IMR-90 (cell line): Measurements from ENCODE around the gene ACTR2. TPM values are rescaled to one million over a fixed set of nuclear protein-coding genes. Genes with fewer than 3 reads are reported as not detected.

Source experiments
- ATAC-seq: fragments of 200-7000 bp; cut with Tn5 transposase; 2 replicates; pipeline ENCODE4 v1.9.1; 2020; ENCODE audit warnings: low read depth, mild to moderate bottlenecking, moderate library complexity
- BruUV-seq: library from RNA; stranded (reverse); fragments of 400-500 nt; replicated peaks from 2 replicates; lab custom pipeline; 2021; lab: Mats Ljungman, UMichigan
- CTCF ChIA-PET: fragments of 300-600 bp; formaldehyde crosslinking; extraction: SDS; loops from one replicate; lab custom pipeline; 2021; ENCODE audit warnings: antibody characterized with exemption; lab: Yijun Ruan, JAX
- POLR2A ChIA-PET: fragments of 300-600 bp; sonication (Branson Sonifier 250); formaldehyde crosslinking; loops from one replicate; lab custom pipeline; 2022; ENCODE audit warnings: antibody characterized with exemption; ENCODE audit not compliant: unreplicated experiment; lab: Charles Lee
- DNase-seq: peaks from one replicate; pipeline ENCODE4 v3.0.0; 2013
- H2AFZ ChIP-seq: replicated peaks from 2 replicates; pipeline ENCODE3; 2013; ENCODE audit warnings: low read length, mild to moderate bottlenecking; ENCODE audit not compliant: poor library complexity
- H2AK5ac ChIP-seq: 2 replicates; pipeline ENCODE4 v1.6.1; 2013; ENCODE audit warnings: low read depth, low read length, inconsistent platforms
- H2AK9ac ChIP-seq: replicated peaks from 2 replicates; pipeline ENCODE3; 2013; ENCODE audit warnings: mild to moderate bottlenecking, low read depth, low read length, moderate library complexity; ENCODE audit not compliant: poor library complexity
- H2BK120ac ChIP-seq: 2 replicates; pipeline ENCODE4 v1.6.1; 2013; ENCODE audit warnings: low read depth, low read length, inconsistent platforms
- H2BK15ac ChIP-seq: 3 replicates; pipeline ENCODE4 v1.6.1; 2013; ENCODE audit warnings: low read depth, low read length, inconsistent platforms
- H2BK20ac ChIP-seq: 2 replicates; pipeline ENCODE4 v1.6.1; 2013; ENCODE audit warnings: low read depth, mild to moderate bottlenecking, inconsistent platforms, low read length, moderate library complexity
- H2BK5ac ChIP-seq: 2 replicates; pipeline ENCODE4 v1.6.1; 2013; ENCODE audit warnings: mild to moderate bottlenecking, low read depth, low read length, inconsistent platforms; ENCODE audit not compliant: poor library complexity, severe bottlenecking
- H3K14ac ChIP-seq: replicated peaks from 2 replicates; pipeline ENCODE4 v1.6.1; 2013; ENCODE audit warnings: low read depth, low read length, inconsistent platforms
- H3K18ac ChIP-seq: 2 replicates; pipeline ENCODE4 v1.6.1; 2013; ENCODE audit warnings: low read depth, low read length, control low read depth
- H3K23ac ChIP-seq: 2 replicates; pipeline ENCODE4 v1.6.1; 2013; ENCODE audit warnings: low read depth, low read length, inconsistent platforms
- H3K27ac ChIP-seq: 2 replicates; pipeline ENCODE4 v1.5.1; 2013; ENCODE audit warnings: mild to moderate bottlenecking, control low read depth, low read length; ENCODE audit not compliant: insufficient read depth
- H3K27me3 ChIP-seq: 2 replicates; pipeline ENCODE4 v1.6.1; 2013; ENCODE audit warnings: low read length; ENCODE audit not compliant: control insufficient read depth, insufficient read depth
- H3K36me3 ChIP-seq: 2 replicates; pipeline ENCODE4 v1.6.1; 2013; ENCODE audit warnings: low read length, mixed read lengths; ENCODE audit not compliant: control insufficient read depth, insufficient read depth
- H3K4ac ChIP-seq: 2 replicates; pipeline ENCODE4 v1.6.1; 2013; ENCODE audit warnings: low read depth, low read length, inconsistent platforms
- H3K4me1 ChIP-seq: 2 replicates; pipeline ENCODE4 v1.6.1; 2013; ENCODE audit warnings: low read length, mixed read lengths; ENCODE audit not compliant: control insufficient read depth, insufficient read depth
- H3K4me2 ChIP-seq: 2 replicates; pipeline ENCODE4 v1.6.1; 2013; ENCODE audit warnings: low read depth, mild to moderate bottlenecking, control low read depth, low read length, moderate library complexity
- H3K4me3 ChIP-seq: 2 replicates; pipeline ENCODE4 v1.5.1; 2013; ENCODE audit warnings: low read depth, mild to moderate bottlenecking, control low read depth, low read length, moderate library complexity; ENCODE audit not compliant: insufficient read depth
- H3K56ac ChIP-seq: 2 replicates; pipeline ENCODE4 v1.6.1; 2013; ENCODE audit warnings: low read length, inconsistent platforms; ENCODE audit not compliant: insufficient read depth; ENCODE audit errors: extremely low read depth
- H3K79me1 ChIP-seq, 2 experiments: 2 replicates each; pipeline ENCODE4 v1.6.1; 2013; ENCODE audit warnings: low read length in 2 of 2, inconsistent platforms in 1 of 2, low read depth in 1 of 2
- H3K9ac ChIP-seq: 2 replicates; pipeline ENCODE4 v1.6.1; 2013; ENCODE audit warnings: low read depth, low read length, control low read depth
- H3K9me1 ChIP-seq: 2 replicates; pipeline ENCODE4 v1.6.1; 2013; ENCODE audit warnings: low read length, inconsistent platforms; ENCODE audit not compliant: insufficient read depth
- H3K9me3 ChIP-seq: 2 replicates; pipeline ENCODE4 v1.6.1; 2013; ENCODE audit warnings: low read length; ENCODE audit not compliant: control insufficient read depth, insufficient read depth
- H4K20me1 ChIP-seq: 2 replicates; pipeline ENCODE4 v1.6.1; 2013; ENCODE audit warnings: low read length, inconsistent platforms; ENCODE audit not compliant: insufficient read depth
- H4K5ac ChIP-seq: 2 replicates; pipeline ENCODE4 v1.6.1; 2013; ENCODE audit warnings: mild to moderate bottlenecking, low read depth, low read length, control low read depth
- H4K8ac ChIP-seq, 2 experiments: 2 replicates each; pipeline ENCODE4 v1.6.1; 2013; ENCODE audit warnings: low read depth in 2 of 2, low read length in 2 of 2, control low read depth in 1 of 2, inconsistent platforms in 1 of 2
- H4K91ac ChIP-seq: 2 replicates; pipeline ENCODE4 v1.6.1; 2013; ENCODE audit warnings: low read depth, low read length, inconsistent platforms; ENCODE audit not compliant: insufficient read depth
- CEBPB ChIP-seq: IDR thresholded peaks from 2 replicates; pipeline ENCODE4 v1.6.1; 2012; ENCODE audit warnings: low read depth, low read length, improper control_type of control experiment
- MAFK ChIP-seq: IDR thresholded peaks from 2 replicates; pipeline ENCODE4 v1.6.1; 2012; ENCODE audit warnings: low read depth, low read length, improper control_type of control experiment
- MXI1 ChIP-seq: IDR thresholded peaks from 2 replicates; pipeline ENCODE4 v1.6.1; 2012; ENCODE audit warnings: low read depth, mild to moderate bottlenecking, low read length, moderate library complexity, borderline replicate concordance
- NFE2L2 ChIP-seq: fragments of 150-350 bp; IDR thresholded peaks from 2 replicates; pipeline ENCODE4 v1.6.1; 2016; ENCODE audit warnings: low read depth, mild to moderate bottlenecking, low read length
- RAD21 ChIP-seq: IDR thresholded peaks from 2 replicates; pipeline ENCODE4 v1.6.1; 2012; ENCODE audit warnings: low read length, improper control_type of control experiment
- RFX5 ChIP-seq: IDR thresholded peaks from 2 replicates; pipeline ENCODE4 v1.8.0; 2012; ENCODE audit warnings: low read depth, mild to moderate bottlenecking, low read length, moderate library complexity
- WGBS, 2 experiments: methylation state at CpG; one replicate each; pipeline versions ENCODE4 v1.1.5 to v1.1.7; 2013; ENCODE audit warnings: missing lambda C conversion rate in 2 of 2; ENCODE audit not compliant: insufficient read length in 1 of 2; ENCODE audit errors: extremely low coverage in 2 of 2; 5-methylcytosine and 5-hydroxymethylcytosine counted together
- dilution Hi-C: fragments of 300-500 bp; cut with HindIII; formaldehyde crosslinking; loops from one replicate; pipeline ENCODE4 v1.14.3; 2018; ENCODE audit warnings: low sequenced_read_pairs; ENCODE audit not compliant: unreplicated experiment
- in situ Hi-C: fragments of 300-500 bp; cut with MboI; formaldehyde crosslinking; loops from 3 replicates; pipeline ENCODE4 v1.14.3; 2019; ENCODE audit warnings: low sequenced_read_pairs, inconsistent platforms, mixed read lengths
- intact Hi-C: fragments of 100-400 bp; cut with micrococcal nuclease; formaldehyde crosslinking; loops from 2 replicates; pipeline ENCODE4 v1.10.0; 2022
- polyA plus RNA-seq, 3 experiments: library from polyadenylated mRNA; depleted of rRNA; stranded (reverse); fragments of >200 nt; gene quantifications; 2 replicates each; pipeline ENCODE4 v1.2.3, GENCODE V29; 2012; ENCODE audit warnings: low replicate concordance in 1 of 3
- total RNA-seq: library from RNA; depleted of rRNA; stranded (reverse); fragments of >200 nt; gene quantifications from 2 replicates; pipeline ENCODE4 v1.2.3, GENCODE V29; 2012
- TF ChIP-seq, protein P1 (sequence below): conservative IDR thresholded peaks from 2 replicates; pipeline ENCODE4 v1.5.1; 2012; ENCODE audit warnings: mild to moderate bottlenecking, low read depth, low read length, improper control_type of control experiment
- TF ChIP-seq, protein P2 (sequence below): fragments of 150-350 bp; IDR thresholded peaks from 2 replicates; pipeline ENCODE4 v1.6.1; 2016; ENCODE audit warnings: low read depth, mild to moderate bottlenecking, low read length, moderate library complexity, borderline replicate concordance

The ACTR2 gene
- total and polyA plus RNA-seq, 2 of the 4 experiments (the other 2 are of a cell fraction), result 141 to 205 TPM

DNA sequence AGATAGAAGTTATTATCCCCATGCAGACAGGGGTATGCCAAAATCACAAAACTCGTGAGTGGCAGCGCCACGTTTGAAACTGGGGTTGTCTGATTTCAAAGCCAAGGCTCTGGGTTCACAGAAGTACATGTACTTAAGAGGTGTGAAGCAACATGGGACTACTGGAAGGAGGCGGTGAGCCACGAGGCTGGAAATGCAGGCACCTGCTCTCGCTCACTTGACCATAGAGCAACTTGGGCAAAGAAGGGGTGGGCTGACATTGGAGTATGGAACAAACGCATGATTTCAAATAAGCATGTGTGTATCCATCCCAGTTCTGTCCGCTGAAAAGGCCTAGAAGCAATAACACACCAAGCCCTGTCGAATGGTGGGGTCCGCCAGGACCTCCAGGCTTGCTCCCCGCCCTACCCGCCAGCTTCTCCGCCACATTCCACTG is 593 bp upstream of the ACTR2 start:
- peak overlapping the region; percentile 99 for H3K23ac ChIP-seq
- CTCF ChIA-PET, result no interaction called here
- H3K4me3 ChIP-seq, result peak overlapping the region; percentile 90
- H2BK20ac ChIP-seq, result no peak overlapping the region
- H4K8ac ChIP-seq, result peak overlapping the region; percentile 90 to 100
- in situ Hi-C loops (no loop called here), intact Hi-C loops (loop anchor here (5.0 kb wide), 1 partner anchor 95 kb away; the partner anchor contains the start of gene RAB1A), dilution Hi-C loops (no loop called here)
- H4K20me1 ChIP-seq, result peaks cover 14% of the 10 kb centered on the region; the same call in 1 of the 2 replicates
- H3K4me1 ChIP-seq, result peaks cover 5% of the 10 kb centered on the region
- peaks cover 12 to 35% of the 10 kb centered on the region in 2 experiments for H3K79me1 ChIP-seq
- no peaks in the 10 kb centered on the region for H3K9me3 ChIP-seq
- no peak for TF ChIP-seq NFE2L2
- TF ChIP-seq MAFK, result no peak
- TF ChIP-seq, protein P1, sequence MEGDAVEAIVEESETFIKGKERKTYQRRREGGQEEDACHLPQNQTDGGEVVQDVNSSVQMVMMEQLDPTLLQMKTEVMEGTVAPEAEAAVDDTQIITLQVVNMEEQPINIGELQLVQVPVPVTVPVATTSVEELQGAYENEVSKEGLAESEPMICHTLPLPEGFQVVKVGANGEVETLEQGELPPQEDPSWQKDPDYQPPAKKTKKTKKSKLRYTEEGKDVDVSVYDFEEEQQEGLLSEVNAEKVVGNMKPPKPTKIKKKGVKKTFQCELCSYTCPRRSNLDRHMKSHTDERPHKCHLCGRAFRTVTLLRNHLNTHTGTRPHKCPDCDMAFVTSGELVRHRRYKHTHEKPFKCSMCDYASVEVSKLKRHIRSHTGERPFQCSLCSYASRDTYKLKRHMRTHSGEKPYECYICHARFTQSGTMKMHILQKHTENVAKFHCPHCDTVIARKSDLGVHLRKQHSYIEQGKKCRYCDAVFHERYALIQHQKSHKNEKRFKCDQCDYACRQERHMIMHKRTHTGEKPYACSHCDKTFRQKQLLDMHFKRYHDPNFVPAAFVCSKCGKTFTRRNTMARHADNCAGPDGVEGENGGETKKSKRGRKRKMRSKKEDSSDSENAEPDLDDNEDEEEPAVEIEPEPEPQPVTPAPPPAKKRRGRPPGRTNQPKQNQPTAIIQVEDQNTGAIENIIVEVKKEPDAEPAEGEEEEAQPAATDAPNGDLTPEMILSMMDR, result no peak
- TF ChIP-seq RAD21, result no peak
- 0 out of 2 replicates have a peak, but pooled peaks have one; percentile 23 for TF ChIP-seq CEBPB
- TF ChIP-seq RFX5, result no peak
- TF ChIP-seq, protein P2, sequence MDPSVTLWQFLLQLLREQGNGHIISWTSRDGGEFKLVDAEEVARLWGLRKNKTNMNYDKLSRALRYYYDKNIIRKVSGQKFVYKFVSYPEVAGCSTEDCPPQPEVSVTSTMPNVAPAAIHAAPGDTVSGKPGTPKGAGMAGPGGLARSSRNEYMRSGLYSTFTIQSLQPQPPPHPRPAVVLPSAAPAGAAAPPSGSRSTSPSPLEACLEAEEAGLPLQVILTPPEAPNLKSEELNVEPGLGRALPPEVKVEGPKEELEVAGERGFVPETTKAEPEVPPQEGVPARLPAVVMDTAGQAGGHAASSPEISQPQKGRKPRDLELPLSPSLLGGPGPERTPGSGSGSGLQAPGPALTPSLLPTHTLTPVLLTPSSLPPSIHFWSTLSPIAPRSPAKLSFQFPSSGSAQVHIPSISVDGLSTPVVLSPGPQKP, result no peak
- no peak for TF ChIP-seq MXI1
- H3K14ac ChIP-seq, result peak overlapping the region; percentile 99
- H3K27me3 ChIP-seq, result no peaks in the 10 kb centered on the region
- H2BK120ac ChIP-seq, result peak overlapping the region; percentile 76; the same call in 1 of the 2 replicates
- H3K9me1 ChIP-seq, result 0 out of 2 replicates have a peak, but pooled peaks cover 3% of the 10 kb centered on the region
- DNase-seq (no peak), ATAC-seq (peak; percentile 24)
- peaks cover 4% of the 10 kb centered on the region for H3K36me3 ChIP-seq
- H3K9ac ChIP-seq, result peak overlapping the region; percentile 95
- no TSS peak for BruUV-seq
- peak overlapping the region; percentile 89 for H3K27ac ChIP-seq
- peak overlapping the region; percentile 44 for H3K18ac ChIP-seq
- POLR2A ChIA-PET, result interaction anchor here (0.6 to 0.9 kb wide), 15 partner anchors 10 to 1489 kb away, joined by 3 to 22 read pairs (median 7); no protein-coding TSS in a partner anchor
- peak overlapping the region; percentile 87 for H4K5ac ChIP-seq
- H2AFZ ChIP-seq, result peak overlapping the region; percentile 100
- H4K91ac ChIP-seq, result peak overlapping the region; percentile 88
- H2AK9ac ChIP-seq, result peak overlapping the region; percentile 99
- H3K4ac ChIP-seq, result peak overlapping the region; percentile 98
- peak overlapping the region; percentile 93 for H3K56ac ChIP-seq
- H3K4me2 ChIP-seq, result peak overlapping the region; percentile 98
- peak overlapping the region; percentile 87 for H2AK5ac ChIP-seq
- peak overlapping the region; percentile 70; the same call in 1 of the 3 replicates for H2BK15ac ChIP-seq
- H2BK5ac ChIP-seq, result peak overlapping the region; percentile 85
- WGBS, 2 experiments, result 0% methylated on average over 1 of the region's 13 CpGs; no CpG with 5 or more reads in 1 of the 2 experiments
